Measurements from ENCODE around the gene ST7.

Gene ST7

DNA sequence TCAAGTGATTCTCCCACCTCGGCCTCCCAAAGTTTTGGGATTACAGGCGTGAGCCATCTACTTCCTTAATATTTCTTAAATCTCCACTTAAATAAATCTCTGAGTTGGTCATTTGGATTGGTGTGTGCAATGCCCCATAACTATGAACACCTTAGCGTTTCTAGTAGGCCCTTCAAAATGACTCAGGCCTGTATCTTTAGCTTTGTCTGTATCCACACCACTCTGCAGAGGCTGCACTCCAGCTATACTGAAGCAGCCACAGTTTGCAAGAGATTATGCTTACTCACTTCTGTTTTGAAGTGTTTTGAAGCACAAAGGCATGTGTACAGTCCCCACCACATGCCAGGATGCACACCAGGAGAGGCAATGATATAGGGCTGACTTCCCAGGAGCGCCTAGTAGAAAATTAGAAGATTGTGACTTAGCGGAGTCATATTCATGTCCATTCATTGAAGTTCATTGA is 2.4 kb upstream of the ST7 start:
- TF ChIP-seq, protein P1, sequence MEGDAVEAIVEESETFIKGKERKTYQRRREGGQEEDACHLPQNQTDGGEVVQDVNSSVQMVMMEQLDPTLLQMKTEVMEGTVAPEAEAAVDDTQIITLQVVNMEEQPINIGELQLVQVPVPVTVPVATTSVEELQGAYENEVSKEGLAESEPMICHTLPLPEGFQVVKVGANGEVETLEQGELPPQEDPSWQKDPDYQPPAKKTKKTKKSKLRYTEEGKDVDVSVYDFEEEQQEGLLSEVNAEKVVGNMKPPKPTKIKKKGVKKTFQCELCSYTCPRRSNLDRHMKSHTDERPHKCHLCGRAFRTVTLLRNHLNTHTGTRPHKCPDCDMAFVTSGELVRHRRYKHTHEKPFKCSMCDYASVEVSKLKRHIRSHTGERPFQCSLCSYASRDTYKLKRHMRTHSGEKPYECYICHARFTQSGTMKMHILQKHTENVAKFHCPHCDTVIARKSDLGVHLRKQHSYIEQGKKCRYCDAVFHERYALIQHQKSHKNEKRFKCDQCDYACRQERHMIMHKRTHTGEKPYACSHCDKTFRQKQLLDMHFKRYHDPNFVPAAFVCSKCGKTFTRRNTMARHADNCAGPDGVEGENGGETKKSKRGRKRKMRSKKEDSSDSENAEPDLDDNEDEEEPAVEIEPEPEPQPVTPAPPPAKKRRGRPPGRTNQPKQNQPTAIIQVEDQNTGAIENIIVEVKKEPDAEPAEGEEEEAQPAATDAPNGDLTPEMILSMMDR (IDR thresholded peaks at IDR 0.05), result no peak
- no peak for DNase-seq (ENCODE audit: low spot score)
- Histone ChIP-seq H3K27ac (no peak overlapping the region), H3K4me3 (no peak overlapping the region)

DNA sequence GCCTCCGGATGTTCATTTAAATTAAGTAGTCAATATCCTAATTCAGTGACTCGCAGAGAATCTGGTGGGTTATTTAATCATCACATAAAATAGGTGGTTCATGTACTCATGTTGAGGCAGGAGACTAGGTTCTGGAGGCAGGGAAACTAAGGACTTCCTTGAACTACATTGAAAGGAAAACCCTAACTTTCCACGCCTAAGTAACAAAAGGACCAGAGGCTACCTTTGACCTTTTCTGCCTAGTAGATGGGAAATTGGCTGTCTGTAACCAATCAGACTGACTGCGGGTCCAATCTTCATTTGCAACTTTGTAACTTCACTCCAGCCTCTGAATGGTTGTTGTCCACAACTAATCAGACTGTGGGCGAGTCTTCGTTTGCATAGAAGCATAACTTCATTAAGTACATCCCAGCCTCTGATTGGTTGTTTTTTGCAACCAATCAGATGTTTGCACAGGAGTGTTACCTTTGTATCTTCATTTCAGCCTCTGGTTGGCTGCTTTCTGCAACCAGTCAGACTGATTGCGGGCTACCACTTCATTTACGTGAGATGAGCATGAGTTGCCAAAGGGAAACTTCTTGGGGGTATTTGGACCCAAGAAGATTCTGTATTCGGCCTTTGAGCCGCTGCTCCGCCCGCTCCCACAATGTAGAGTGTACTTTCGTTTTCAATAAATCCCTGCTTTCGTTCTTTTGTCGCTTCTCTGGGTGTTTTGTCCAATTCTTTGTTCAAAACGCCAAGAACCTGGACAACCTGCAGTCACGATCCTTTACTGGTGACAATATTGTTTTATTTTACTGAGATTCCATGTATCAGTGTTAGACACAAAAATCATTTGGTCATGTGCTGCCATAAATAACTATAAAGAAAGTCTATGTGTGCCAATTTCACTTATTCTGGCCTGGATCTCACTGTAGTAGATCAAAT is 1.7 kb upstream of the ST7 start:
- TF ChIP-seq, protein P1 (IDR thresholded peaks at IDR 0.05), result no peak
- DNase-seq (ENCODE audit: low spot score), result no peak
- H3K4me3 ChIP-seq, result no peak overlapping the region
- no peak overlapping the region for H3K27ac ChIP-seq

DNA sequence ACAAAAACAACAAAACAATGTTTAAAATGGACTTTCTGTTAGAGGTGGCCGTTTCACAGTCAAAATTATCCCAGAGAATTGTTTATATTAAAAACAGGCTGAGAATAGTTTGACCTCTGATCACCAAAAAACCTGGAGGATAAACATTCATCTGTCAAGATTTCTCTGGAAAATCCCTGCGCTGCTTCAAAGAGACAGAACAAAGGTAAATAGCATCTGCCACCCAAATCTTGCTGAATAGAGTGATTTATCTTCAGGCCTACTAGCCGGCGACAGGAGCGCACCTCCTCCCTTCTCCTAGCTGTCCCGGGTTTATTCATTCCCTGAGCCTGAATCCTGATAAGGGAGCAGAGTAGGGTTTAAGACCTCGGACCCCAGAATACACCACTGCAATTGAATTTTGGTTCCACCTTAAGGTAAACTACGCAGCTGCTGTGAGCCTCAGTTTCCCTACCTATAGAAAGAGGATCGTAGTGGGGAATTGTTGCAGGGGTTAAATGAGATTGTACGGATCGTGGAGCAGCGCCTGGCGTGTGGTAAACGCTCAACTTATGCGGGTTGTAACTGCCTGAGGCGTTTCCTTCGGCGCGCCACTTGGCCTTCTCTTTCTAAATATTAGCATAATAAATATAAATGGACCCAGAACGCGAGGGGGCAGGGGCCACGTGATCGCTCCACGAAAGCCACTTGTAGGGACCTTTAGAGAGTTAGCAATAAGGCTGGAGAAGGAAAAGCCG is 498 bp upstream of the ST7 start:
- TF ChIP-seq, protein P1 (IDR thresholded peaks at IDR 0.05), result no peak
- DNase-seq (ENCODE audit: low spot score), result no peak
- peak overlapping the region; percentile 97 for H3K4me3 ChIP-seq
- peak overlapping the region; percentile 100 for H3K27ac ChIP-seq

DNA sequence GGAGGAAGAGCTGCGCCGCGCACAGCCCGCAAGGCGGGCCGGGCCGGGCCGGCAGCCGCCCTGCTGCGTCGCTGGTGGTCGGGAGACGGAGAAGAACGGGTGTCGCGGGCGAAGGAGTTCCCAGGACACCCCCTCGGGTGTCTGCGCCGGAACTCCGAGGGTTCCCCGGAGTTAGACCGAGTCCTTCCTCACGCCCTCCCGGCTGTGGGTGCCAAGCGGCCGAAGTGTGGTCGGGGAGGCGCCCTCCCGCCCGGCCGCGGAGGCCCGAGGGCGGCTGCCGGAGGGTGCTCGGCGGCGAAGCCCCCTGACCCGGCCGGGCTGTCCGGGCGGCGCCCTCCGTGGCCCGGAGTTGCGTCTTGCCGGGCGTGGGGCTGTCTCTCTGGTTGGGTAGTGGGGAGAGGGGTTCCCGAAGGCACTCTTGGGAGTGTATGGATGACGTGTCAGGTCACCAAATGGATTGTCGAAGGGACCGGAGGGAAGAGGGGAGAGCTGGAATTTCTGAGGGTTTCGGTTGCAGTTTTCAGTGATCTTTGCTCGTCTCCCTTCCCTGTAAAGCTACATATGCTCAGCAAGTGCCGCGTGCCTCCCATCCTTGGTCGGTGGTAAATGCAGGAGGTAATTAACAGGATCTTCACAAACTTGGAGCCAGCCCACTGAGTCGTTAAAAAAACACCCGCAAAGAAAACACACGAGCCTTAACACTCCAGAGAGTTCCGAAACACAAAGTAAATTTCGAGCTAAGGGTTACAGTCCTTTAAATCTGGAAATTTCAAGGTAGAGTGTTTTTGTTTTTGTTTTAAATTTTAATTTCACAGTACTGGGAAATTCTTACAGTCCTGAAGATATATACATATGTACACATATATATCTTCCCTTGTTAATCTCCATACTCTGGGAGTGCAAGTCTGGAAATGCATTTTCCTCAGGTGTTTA is 871 bp downstream of the ST7 start:
- TF ChIP-seq, protein P1 (IDR thresholded peaks at IDR 0.05), result no peak
- peak overlapping the region; percentile 97 for H3K4me3 ChIP-seq
- peak; percentile 82 for DNase-seq (ENCODE audit: low spot score)
- H3K27ac ChIP-seq, result peak overlapping the region; percentile 100

DNA sequence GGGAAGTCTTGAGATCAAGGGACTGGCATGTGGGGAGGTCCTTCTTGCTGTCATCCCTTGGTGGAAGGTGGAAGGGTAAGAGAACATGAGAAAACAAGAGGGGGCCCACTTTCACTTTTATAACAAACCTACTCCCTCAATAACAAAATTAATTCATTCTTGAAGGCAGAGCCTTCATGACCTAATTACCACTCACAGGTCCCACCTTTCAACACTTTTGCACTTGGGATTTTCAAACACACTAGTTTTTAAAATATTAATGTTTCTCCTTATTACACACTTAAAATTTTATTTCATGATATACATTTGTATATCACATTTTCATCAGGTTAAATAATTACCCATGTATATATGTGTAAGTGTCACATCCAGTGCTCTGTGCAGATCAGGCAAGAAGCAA is 2.0 kb downstream of the ST7 start:
- DNase-seq (ENCODE audit: low spot score), result no peak
- TF ChIP-seq, protein P1 (IDR thresholded peaks at IDR 0.05), result no peak
- peak overlapping the region; percentile 100 for H3K27ac ChIP-seq
- peak overlapping the region; percentile 97 for H3K4me3 ChIP-seq

DNA sequence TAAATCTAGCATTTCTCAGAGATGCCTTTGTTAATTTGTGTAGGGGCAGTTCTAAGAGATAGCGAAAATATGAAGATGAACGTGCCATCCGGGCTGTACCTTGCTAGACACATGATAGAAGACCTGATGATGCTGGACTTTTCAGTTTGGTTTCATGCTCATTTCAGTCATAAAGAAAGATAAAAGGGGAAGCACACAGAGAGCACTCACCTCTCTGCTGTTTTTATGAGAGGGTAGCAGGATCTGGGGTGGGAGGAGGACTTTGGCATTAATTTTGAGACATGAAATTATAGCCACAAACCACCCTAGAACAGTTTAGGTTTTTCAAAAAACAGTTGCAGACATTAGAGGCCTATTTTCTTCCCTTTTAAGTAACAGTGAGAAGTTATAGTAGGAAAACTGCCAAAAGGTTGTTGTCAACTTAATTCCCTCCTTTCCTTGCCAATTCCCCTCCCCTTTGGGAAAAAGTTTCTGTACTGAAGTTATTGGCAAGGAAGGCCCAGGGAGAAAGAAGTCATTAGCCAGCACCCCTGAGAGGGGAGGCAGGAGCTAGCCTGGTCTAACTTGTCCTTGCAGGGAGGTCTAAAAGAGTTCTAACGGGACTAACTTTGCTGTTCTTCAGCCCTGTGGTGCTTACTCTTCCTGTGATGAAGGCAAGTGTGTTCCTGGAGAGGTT is 2.6 kb downstream of the ST7 start:
- Histone ChIP-seq H3K4me3 (peak overlapping the region; percentile 47), H3K27ac (peak overlapping the region; percentile 100)
- no peak for DNase-seq (ENCODE audit: low spot score)
- TF ChIP-seq, protein P1 (IDR thresholded peaks at IDR 0.05), result no peak
